HCT116 (cell line): ENCODE measurements around the gene CT45A1. TPM values are rescaled to one million over a fixed set of nuclear protein-coding genes. Genes with fewer than 3 reads are reported as not detected.

Experiments
- ATAC-seq: fragments of 200-7000 bp; cut with Tn5 transposase; 2 replicates; pipeline ENCODE4 v1.9.1; 2020; ENCODE audit warnings: mild to moderate bottlenecking, moderate library complexity
- BruUV-seq: library from RNA; stranded (reverse); fragments of 400-500 nt; replicated peaks from 2 replicates; lab custom pipeline; 2021; lab: Mats Ljungman, UMichigan
- CTCF ChIA-PET: fragments of 300-600 bp; sonication (Branson Sonifier 250); formaldehyde crosslinking; loops from one replicate; lab custom pipeline; 2021; ENCODE audit warnings: antibody characterized with exemption; lab: Charles Lee
- POLR2A ChIA-PET: fragments of 300-600, 350-600 bp; sonication (Branson Sonifier 250); formaldehyde crosslinking; loops from one replicate; lab custom pipeline; 2021; ENCODE audit warnings: antibody characterized with exemption; lab: Charles Lee
- RAD21 ChIA-PET, 2 experiments: fragments of 300-600 bp; sonication (Branson Sonifier 250); formaldehyde crosslinking; loops; one replicate each; lab custom pipeline; 2023; ENCODE audit warnings: low total read pairs in 2 of 2; ENCODE audit not compliant: uncharacterized antibody in 2 of 2, unreplicated experiment in 2 of 2, low non-redundant PET in 1 of 2; lab: Charles Lee
- DNase-seq: peaks from one replicate; pipeline ENCODE4 v3.0.0-alpha.2; 2010; ENCODE audit warnings: low read depth, low spot score
- H2AFZ ChIP-seq: fragments of 200-600 bp; shearing (Covaris generic), sonication (generic); 2 replicates; pipeline ENCODE4 v1.6.1; 2017; ENCODE audit warnings: low read depth, mixed run types, mixed read lengths, antibody characterized with exemption, low read length; ENCODE audit not compliant: poor library complexity, severe bottlenecking
- H3K27ac ChIP-seq: 2 replicates; pipeline ENCODE4 v1.5.1; 2012; ENCODE audit warnings: low read depth, low read length
- H3K27me3 ChIP-seq: fragments of 200-600 bp; sonication (generic); 2 replicates; pipeline ENCODE4 v1.6.1; 2016; ENCODE audit warnings: mixed run types, low read length, mixed read lengths; ENCODE audit not compliant: insufficient read depth
- H3K36me3 ChIP-seq, 2 experiments: fragments of 200-500 bp in 1 of 2; fragments of 200-600 bp in 1 of 2; sonication (Bioruptor generic) in 1 of 2; sonication (generic) in 1 of 2; 2 replicates each; pipeline versions ENCODE4 v1.5.1 to v1.6.1; 2014 to 2016; ENCODE audit warnings: low read length in 2 of 2, inconsistent platforms in 1 of 2, mixed read lengths in 1 of 2, mixed run types in 1 of 2; ENCODE audit not compliant: insufficient read depth in 2 of 2, control insufficient read depth in 1 of 2
- H3K4me1 ChIP-seq, 2 experiments: fragments of 200-600 bp in 1 of 2; sonication (generic) in 1 of 2; 2 replicates each; pipeline versions ENCODE4 v1.5.1 to v1.6.1; 2012 to 2017; ENCODE audit warnings: low read length in 2 of 2, inconsistent platforms in 1 of 2, mild to moderate bottlenecking in 1 of 2, mixed read lengths in 1 of 2, mixed run types in 1 of 2, moderate library complexity in 1 of 2; ENCODE audit not compliant: insufficient read depth in 2 of 2, control insufficient read depth in 1 of 2
- H3K4me2 ChIP-seq: fragments of 200-600 bp; sonication (generic); 2 replicates; pipeline ENCODE4 v1.6.1; 2017; ENCODE audit warnings: mixed run types, low read length, mixed read lengths
- H3K4me3 ChIP-seq, 2 experiments: fragments of 200-600 bp in 1 of 2; sonication (generic) in 1 of 2; replicated peaks in 1 of 2; 2 replicates each; pipeline ENCODE4 v1.5.1; 2011 to 2016; ENCODE audit warnings: low read length in 2 of 2, control low read depth in 1 of 2, low read depth in 1 of 2, mild to moderate bottlenecking in 1 of 2, mixed read lengths in 1 of 2, mixed run types in 1 of 2
- H3K79me2 ChIP-seq: fragments of 200-600 bp; sonication (generic); 2 replicates; pipeline ENCODE4 v1.6.1; 2017; ENCODE audit warnings: mild to moderate bottlenecking, mixed run types, low read length, moderate library complexity, mixed read lengths; ENCODE audit not compliant: insufficient read depth
- H3K9ac ChIP-seq: fragments of 200-600 bp; sonication (generic); 2 replicates; pipeline ENCODE4 v1.6.1; 2016; ENCODE audit warnings: low read length, mixed read lengths
- H3K9me2 ChIP-seq: fragments of 200-600 bp; sonication (generic), shearing (Covaris generic); 2 replicates; pipeline ENCODE4 v1.6.1; 2017; ENCODE audit warnings: mixed run types, mild to moderate bottlenecking, moderate library complexity; ENCODE audit not compliant: insufficient read depth
- H3K9me3 ChIP-seq, 2 experiments: fragments of 200-500 bp in 1 of 2; fragments of 200-600 bp in 1 of 2; sonication (Bioruptor generic) in 1 of 2; sonication (generic) in 1 of 2; 2 replicates each; pipeline ENCODE4 v1.6.1; 2014 to 2017; ENCODE audit warnings: low read length in 2 of 2, mixed read lengths in 2 of 2, inconsistent platforms in 1 of 2, low read depth in 1 of 2, mild to moderate bottlenecking in 1 of 2, mixed run types in 1 of 2, moderate library complexity in 1 of 2; ENCODE audit not compliant: control insufficient read depth in 1 of 2, insufficient read depth in 1 of 2
- H4K20me1 ChIP-seq: fragments of 200-600 bp; sonication (generic), shearing (Covaris generic); 2 replicates; pipeline ENCODE4 v1.6.1; 2017; ENCODE audit warnings: mixed run types, mild to moderate bottlenecking, moderate library complexity; ENCODE audit not compliant: insufficient read depth
- CEBPB ChIP-seq: IDR thresholded peaks from 2 replicates; pipeline ENCODE4 v1.6.1; 2012; ENCODE audit warnings: low read depth
- EGR1 ChIP-seq: IDR thresholded peaks from 2 replicates; pipeline ENCODE4 v1.6.1; 2012; ENCODE audit warnings: low read depth
- MAX ChIP-seq: IDR thresholded peaks from 2 replicates; pipeline ENCODE4 v1.6.1; 2012
- RAD21 ChIP-seq: IDR thresholded peaks from 2 replicates; pipeline ENCODE4 v1.6.1; 2012; ENCODE audit warnings: low read depth, mild to moderate bottlenecking
- REST ChIP-seq: IDR thresholded peaks from 2 replicates; pipeline ENCODE4 v1.6.1; 2012; ENCODE audit warnings: low read depth
- TCF7L2 ChIP-seq: IDR thresholded peaks from 2 replicates; pipeline ENCODE4 v1.7.0; 2011; ENCODE audit warnings: borderline replicate concordance, inconsistent platforms; ENCODE audit not compliant: insufficient read depth, insufficient read length; ENCODE audit errors: extremely low read depth
- YY1 ChIP-seq: IDR thresholded peaks from 2 replicates; pipeline ENCODE4 v1.6.1; 2011; ENCODE audit warnings: low read length, low read depth, moderate library complexity, mild to moderate bottlenecking; ENCODE audit not compliant: insufficient replicate concordance; ENCODE audit errors: extremely low read depth
- intact Hi-C: fragments of 100-400 bp; cut with micrococcal nuclease; formaldehyde crosslinking; loops from 2 replicates; pipeline ENCODE4 v1.10.0; 2022
- total RNA-seq: library from RNA; stranded (reverse); gene quantifications from one replicate; pipeline ENCODE4 v1.2.1, GENCODE V29; 2021; ENCODE audit not compliant: unreplicated experiment
- TF ChIP-seq, protein P1 (sequence below), 3 experiments: fragments of 200-600 bp in 1 of 3; sonication (generic) in 1 of 3; IDR thresholded peaks in 2 of 3; conservative IDR thresholded peaks in 1 of 3; 2 replicates each; pipeline ENCODE4 v1.5.1; 2012 to 2017; ENCODE audit warnings: low read depth in 2 of 3, low read length in 2 of 3, antibody characterized with exemption in 1 of 3, borderline replicate concordance in 1 of 3, control low read depth in 1 of 3, mild to moderate bottlenecking in 1 of 3, mixed read lengths in 1 of 3, mixed run types in 1 of 3, moderate library complexity in 1 of 3; ENCODE audit not compliant: insufficient read depth in 1 of 3

CT45A1 gene
- total RNA-seq, 1 experiment from 2014 or later = not detected

DNA sequence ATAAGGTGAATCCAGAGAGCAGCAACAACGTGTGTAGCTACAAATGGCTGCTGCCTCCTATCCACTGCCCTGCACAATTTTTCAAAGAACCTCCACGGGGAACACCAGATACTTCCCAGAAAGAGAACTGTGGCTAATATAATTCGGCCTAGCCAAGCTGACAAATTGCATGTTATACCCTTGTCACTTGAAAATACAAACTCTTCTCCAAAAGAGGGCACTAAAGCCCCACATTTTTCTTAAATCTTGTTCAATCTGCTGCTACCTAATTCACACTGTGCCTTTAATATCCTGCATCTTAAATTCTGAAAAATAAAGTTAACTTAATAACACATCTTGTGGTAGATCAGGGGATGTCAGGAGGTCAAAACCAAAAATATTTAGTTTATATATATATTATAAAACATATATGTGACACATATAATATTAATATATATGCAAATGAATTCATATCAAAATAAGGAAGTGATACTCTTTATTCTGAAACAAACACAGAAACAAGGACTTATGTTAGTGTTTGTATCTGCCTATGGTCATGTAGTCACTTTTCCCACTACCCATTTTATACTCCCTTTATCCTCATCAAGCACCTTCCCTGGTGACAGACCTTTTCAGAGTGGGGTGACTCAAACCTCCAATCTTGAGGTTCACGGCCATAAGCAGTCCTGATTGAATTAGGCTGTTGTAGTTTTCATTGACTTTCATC is 24.1 kb downstream of the CT45A1 start:
- H3K4me3 ChIP-seq = no peak overlapping the region
- RAD21 ChIA-PET = no interaction called here
- no peaks in the 10 kb centered on the region for H3K36me3 ChIP-seq
- POLR2A ChIA-PET = no interaction called here
- CTCF ChIA-PET = interaction anchor here (0.8 to 0.9 kb wide), 2 partner anchors 195 to 425 kb away, joined by 3 to 4 read pairs; no protein-coding TSS in a partner anchor
- H3K4me1 ChIP-seq = no peaks in the 10 kb centered on the region
- H3K27me3 ChIP-seq = no peaks in the 10 kb centered on the region
- H3K4me2 ChIP-seq = no peak overlapping the region
- BruUV-seq = no TSS peak
- ATAC-seq (peak; percentile 54; the same call in 1 of the 2 replicates), DNase-seq (peak; percentile 0)
- intact Hi-C loops = no loop called here
- H2AFZ ChIP-seq = no peak overlapping the region
- no peaks in the 10 kb centered on the region for H4K20me1 ChIP-seq
- no peaks in the 10 kb centered on the region for H3K9me2 ChIP-seq
- no peaks in the 10 kb centered on the region for H3K9me3 ChIP-seq
- no peak overlapping the region for H3K27ac ChIP-seq
- TF ChIP-seq, protein P1, sequence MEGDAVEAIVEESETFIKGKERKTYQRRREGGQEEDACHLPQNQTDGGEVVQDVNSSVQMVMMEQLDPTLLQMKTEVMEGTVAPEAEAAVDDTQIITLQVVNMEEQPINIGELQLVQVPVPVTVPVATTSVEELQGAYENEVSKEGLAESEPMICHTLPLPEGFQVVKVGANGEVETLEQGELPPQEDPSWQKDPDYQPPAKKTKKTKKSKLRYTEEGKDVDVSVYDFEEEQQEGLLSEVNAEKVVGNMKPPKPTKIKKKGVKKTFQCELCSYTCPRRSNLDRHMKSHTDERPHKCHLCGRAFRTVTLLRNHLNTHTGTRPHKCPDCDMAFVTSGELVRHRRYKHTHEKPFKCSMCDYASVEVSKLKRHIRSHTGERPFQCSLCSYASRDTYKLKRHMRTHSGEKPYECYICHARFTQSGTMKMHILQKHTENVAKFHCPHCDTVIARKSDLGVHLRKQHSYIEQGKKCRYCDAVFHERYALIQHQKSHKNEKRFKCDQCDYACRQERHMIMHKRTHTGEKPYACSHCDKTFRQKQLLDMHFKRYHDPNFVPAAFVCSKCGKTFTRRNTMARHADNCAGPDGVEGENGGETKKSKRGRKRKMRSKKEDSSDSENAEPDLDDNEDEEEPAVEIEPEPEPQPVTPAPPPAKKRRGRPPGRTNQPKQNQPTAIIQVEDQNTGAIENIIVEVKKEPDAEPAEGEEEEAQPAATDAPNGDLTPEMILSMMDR (IDR thresholded peaks at IDR 0.05 in 2 of 3, conservative IDR thresholded peaks at IDR 0.05 in 1 of 3; ENCODE audit: borderline replicate concordance in 1 of 3, insufficient read depth in 1 of 3, low read depth in 2 of 3, low read length in 2 of 3) = 0 out of 6 replicates have a peak, but pooled peaks of 2 of the 3 experiments have one; percentile 7 to 17
- TF ChIP-seq RAD21 = peak; percentile 43
- no peak for TF ChIP-seq EGR1
- TF ChIP-seq TCF7L2 = no peak
- no peaks in the 10 kb centered on the region for H3K79me2 ChIP-seq
- H3K9ac ChIP-seq = no peak overlapping the region

GRCh38 chrX:135740681-135741149 is 27.3 kb downstream of the CT45A1 start:
- ATAC-seq = peak; percentile 92
- no peak for TF ChIP-seq CEBPB
- no peak for TF ChIP-seq REST
- no peak for TF ChIP-seq MAX
- TF ChIP-seq, protein P1 (IDR thresholded peaks at IDR 0.05 in 2 of 3, conservative IDR thresholded peaks at IDR 0.05 in 1 of 3; ENCODE audit: borderline replicate concordance in 1 of 3, insufficient read depth in 1 of 3, low read depth in 2 of 3, low read length in 2 of 3) = peak; percentile 54 to 88 (median 68)
- TF ChIP-seq RAD21 = peak; percentile 61
- TF ChIP-seq YY1 = no peak

More at GRCh38 chrX:135740681-135741149, 27.3 kb downstream of the CT45A1 start:
- Histone ChIP-seq H3K36me3 (no peaks in the 10 kb centered on the region), H3K4me3 (no peak overlapping the region), H3K27ac (no peak overlapping the region), H3K9me2 (no peaks in the 10 kb centered on the region), H2AFZ (no peak overlapping the region), H3K4me1 (no peaks in the 10 kb centered on the region), H3K9ac (no peak overlapping the region), H3K79me2 (no peaks in the 10 kb centered on the region), H3K27me3 (no peaks in the 10 kb centered on the region), H3K4me2 (peak overlapping the region; percentile 43), H3K9me3 (no peaks in the 10 kb centered on the region), H4K20me1 (no peaks in the 10 kb centered on the region)
- BruUV-seq = no TSS peak
- intact Hi-C loops = no loop called here
- peak; percentile 6 for DNase-seq
- POLR2A ChIA-PET = no interaction called here
- RAD21 ChIA-PET = no interaction called here
- CTCF ChIA-PET = interaction anchor here (1.8 kb wide), 1 partner anchor 191 kb away, joined by 5 read pairs; no protein-coding TSS in a partner anchor
